ENCODE measurements around the gene GPATCH2L. TPM values are rescaled to one million over a fixed set of nuclear protein-coding genes. Genes with fewer than 3 reads are reported as not detected.

GPATCH2L gene
- total and polyA plus RNA-seq, 7 donors = 1.8 to 76.4 (median 40.7) TPM

DNA sequence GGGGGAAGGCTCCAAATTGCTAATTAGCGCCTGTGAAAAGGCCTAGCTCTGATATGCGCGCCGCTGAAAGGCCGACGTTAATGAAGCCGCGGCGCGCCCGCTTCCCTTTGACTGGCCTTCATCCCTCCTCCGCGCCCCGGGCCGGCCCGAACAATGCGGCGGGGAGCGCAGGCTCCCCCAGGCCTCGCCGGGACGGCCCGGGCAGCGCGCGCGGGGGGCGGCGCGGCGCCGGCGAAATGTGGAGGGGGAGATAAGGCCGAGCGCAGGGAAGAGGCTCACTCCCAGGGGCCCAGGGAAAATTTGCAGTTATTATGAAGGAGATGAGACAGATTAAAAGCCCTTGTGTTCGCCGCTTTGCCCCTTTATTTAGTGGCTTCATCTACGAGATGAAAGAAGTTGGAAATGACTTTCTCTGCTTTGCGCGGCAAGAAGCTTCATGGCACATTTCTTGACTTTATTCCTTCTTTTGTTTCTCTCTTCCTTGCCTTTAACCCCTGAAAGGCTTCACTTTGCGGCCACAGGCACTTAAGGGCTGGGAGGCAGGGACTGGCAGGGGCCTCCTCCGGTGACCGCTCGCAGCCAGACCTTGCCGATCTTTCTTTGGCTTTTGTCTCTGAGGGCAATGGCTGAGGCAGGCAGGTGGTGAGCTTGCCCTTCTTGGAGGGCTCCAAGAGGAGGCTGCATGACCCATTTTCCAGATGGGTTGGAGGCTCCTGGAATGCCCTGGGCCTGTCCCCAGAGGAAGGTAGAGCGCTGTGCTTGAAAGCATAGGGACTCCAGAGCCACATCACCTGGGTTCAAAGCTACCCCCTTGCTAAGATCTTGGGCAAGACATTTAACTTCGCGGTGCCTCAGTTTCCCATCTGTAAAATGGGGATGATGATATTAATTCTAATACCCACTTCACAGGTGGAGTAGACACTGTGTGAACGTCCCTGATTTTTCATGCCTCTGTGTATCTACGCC is 12.7 kb upstream of the GPATCH2L start:
- peaks cover 0 to 49% (median 0%) of the 10 kb centered on the region in 3 donors for H3K27me3 ChIP-seq
- no peak overlapping the region for H3K27ac ChIP-seq
- DNase-seq = no peak
- TF ChIP-seq EP300 (IDR thresholded peaks at IDR 0.05) (no peak), POLR2A (IDR thresholded peaks at IDR 0.05) (no peak), CTCF (IDR thresholded peaks at IDR 0.05) (no peak), POLR2AphosphoS5 (IDR thresholded peaks at IDR 0.05) (no peak)
- H3K4me3 ChIP-seq = peak overlapping the region in 3 of 4 donors; percentile 31 to 47 (median 39)
- intact Hi-C loops (cut with DNase I) = no loop called here
- peaks cover 0 to 12% (median 7%) of the 10 kb centered on the region in 4 donors for H3K4me1 ChIP-seq
- H3K9me3 ChIP-seq = peaks cover 0 to 2% (median 0%) of the 10 kb centered on the region in 4 donors
- 12 to 18% methylated on average over 50 of the region's 50 CpGs for WGBS, 2 donors
- no peaks in the 10 kb centered on the region for H3K36me3 ChIP-seq

DNA sequence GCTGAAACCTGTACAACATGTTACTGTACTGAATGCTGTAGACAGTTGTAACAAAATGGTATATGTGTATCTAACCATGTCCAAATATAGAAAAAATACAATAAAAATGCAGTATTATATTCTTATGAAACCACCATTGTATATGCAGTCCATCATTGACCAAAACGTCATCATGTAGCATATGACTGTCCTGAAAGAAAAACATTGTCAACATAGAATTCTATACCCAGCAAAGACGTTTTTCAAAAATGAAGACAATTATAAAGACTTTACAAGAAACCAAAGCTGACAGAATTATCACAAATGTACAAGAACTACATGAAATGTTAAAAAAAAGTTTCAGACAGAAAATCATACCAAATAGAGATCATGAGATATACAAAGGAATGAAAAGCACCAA is 8.1 kb upstream of the GPATCH2L start:
- Histone ChIP-seq H3K4me3 (no peak overlapping the region), H3K4me1 (peaks cover 0 to 6% (median 5%) of the 10 kb centered on the region in 4 donors), H3K27ac (no peak overlapping the region), H3K9me3 (peaks cover 0 to 3% (median 0%) of the 10 kb centered on the region in 4 donors), H3K36me3 (no peaks in the 10 kb centered on the region), H3K27me3 (peaks cover 0 to 13% (median 0%) of the 10 kb centered on the region in 3 donors)
- TF ChIP-seq POLR2AphosphoS5 (IDR thresholded peaks at IDR 0.05) (no peak), POLR2A (IDR thresholded peaks at IDR 0.05) (no peak), EP300 (IDR thresholded peaks at IDR 0.05) (no peak), CTCF (IDR thresholded peaks at IDR 0.05) (no peak)
- DNase-seq = no peak
- WGBS, 2 donors = 57 to 71% methylated on average over 2 of the region's 2 CpGs
- intact Hi-C loops (cut with DNase I) = no loop called here

DNA sequence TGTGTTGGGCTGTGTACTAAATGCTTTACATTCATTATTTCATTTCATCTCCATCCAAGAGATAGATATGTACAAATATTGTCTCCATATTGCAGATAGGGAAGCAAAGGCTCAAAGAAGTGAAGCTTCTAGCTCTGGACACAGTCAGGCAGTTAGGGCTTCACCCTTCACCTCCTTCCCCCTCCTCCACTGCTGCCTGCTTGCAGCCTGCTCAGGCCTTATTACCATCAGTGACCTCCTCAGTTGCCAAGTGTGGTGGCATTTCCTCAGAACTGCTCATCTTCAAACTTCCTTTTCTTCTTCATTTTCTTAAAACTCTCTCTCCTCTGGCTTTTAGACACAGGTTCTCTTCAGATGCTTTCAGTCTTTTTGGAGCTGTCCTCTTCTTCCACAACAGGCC is 4.7 kb upstream of the GPATCH2L start:
- Histone ChIP-seq H3K36me3 (no peaks in the 10 kb centered on the region), H3K9me3 (peaks cover 0 to 3% (median 0%) of the 10 kb centered on the region in 4 donors), H3K27ac (no peak overlapping the region), H3K4me3 (no peak overlapping the region), H3K27me3 (no peaks in the 10 kb centered on the region), H3K4me1 (no peaks in the 10 kb centered on the region)
- no peak for TF ChIP-seq POLR2A (IDR thresholded peaks at IDR 0.05)
- TF ChIP-seq CTCF (IDR thresholded peaks at IDR 0.05) = no peak
- TF ChIP-seq EP300 (IDR thresholded peaks at IDR 0.05) = no peak
- TF ChIP-seq POLR2AphosphoS5 (IDR thresholded peaks at IDR 0.05) = no peak
- intact Hi-C loops (cut with DNase I) = no loop called here
- DNase-seq = no peak

DNA sequence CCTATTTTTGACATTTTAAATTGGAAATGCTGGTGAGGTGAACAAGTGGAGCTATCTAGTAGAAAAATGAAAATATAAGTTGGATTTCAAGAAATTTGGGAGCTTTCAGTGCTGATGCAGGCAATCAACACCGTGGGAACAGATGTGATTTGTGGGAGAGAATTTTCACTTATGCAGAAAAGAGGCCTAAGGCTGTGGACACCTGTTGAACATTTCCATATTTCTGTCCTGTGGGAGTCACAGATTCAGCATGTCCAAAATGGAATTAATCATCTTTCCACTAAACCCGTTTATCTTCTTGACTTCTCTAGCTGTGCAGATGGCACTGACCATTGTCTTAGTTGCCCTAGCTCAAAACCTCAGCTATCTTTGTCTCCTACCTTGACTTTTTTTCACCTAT is 2.5 kb upstream of the GPATCH2L start:
- H3K4me3 ChIP-seq = no peak overlapping the region
- H3K27me3 ChIP-seq = no peaks in the 10 kb centered on the region
- H3K27ac ChIP-seq = no peak overlapping the region
- DNase-seq = no peak
- intact Hi-C loops (cut with DNase I) = no loop called here
- H3K36me3 ChIP-seq = peaks cover 0 to under 1% (median 0%) of the 10 kb centered on the region in 4 donors
- no peaks in the 10 kb centered on the region for H3K9me3 ChIP-seq
- 80 to 85% methylated on average over 2 of the region's 2 CpGs for WGBS, 2 donors
- TF ChIP-seq POLR2A (IDR thresholded peaks at IDR 0.05) (no peak), EP300 (IDR thresholded peaks at IDR 0.05) (no peak), CTCF (IDR thresholded peaks at IDR 0.05) (no peak), POLR2AphosphoS5 (IDR thresholded peaks at IDR 0.05) (no peak)
- peaks cover 0 to 18% (median 17%) of the 10 kb centered on the region in 4 donors for H3K4me1 ChIP-seq
